H9 (cell line): ENCODE results near the gene HLF. TPM values are rescaled to one million over a fixed set of nuclear protein-coding genes. Genes with fewer than 3 reads are reported as not detected.

Experiments
- DNase-seq: peaks from one replicate; pipeline ENCODE4 v3.0.0-alpha.2; 2017
- H2AFZ ChIP-seq: one replicate; pipeline ENCODE4 v1.6.1; 2013; ENCODE audit warnings: mild to moderate bottlenecking, low read length, control low read depth, moderate library complexity
- H2AK5ac ChIP-seq: 2 replicates; pipeline ENCODE4 v1.6.1; 2013; ENCODE audit warnings: low read length, control low read depth, mixed read lengths; ENCODE audit not compliant: insufficient read length
- H2BK120ac ChIP-seq: one replicate; pipeline ENCODE4 v1.6.1; 2013; ENCODE audit warnings: low read depth, mild to moderate bottlenecking, low read length, control low read depth, inconsistent platforms; ENCODE audit not compliant: poor library complexity, severe bottlenecking
- H2BK12ac ChIP-seq: 2 replicates; pipeline ENCODE4 v1.6.1; 2013; ENCODE audit warnings: low read length, control low read depth, mixed read lengths, low read depth; ENCODE audit not compliant: insufficient read length
- H2BK15ac ChIP-seq: 2 replicates; pipeline ENCODE4 v1.6.1; 2013; ENCODE audit warnings: low read depth, low read length, control low read depth
- H2BK20ac ChIP-seq: one replicate; pipeline ENCODE4 v1.6.1; 2013; ENCODE audit warnings: low read depth, mild to moderate bottlenecking, low read length, control low read depth, inconsistent platforms; ENCODE audit not compliant: poor library complexity, severe bottlenecking
- H2BK5ac ChIP-seq: 2 replicates; pipeline ENCODE4 v1.6.1; 2013; ENCODE audit warnings: low read length, control low read depth, mixed read lengths; ENCODE audit not compliant: insufficient read length
- H3K14ac ChIP-seq: 2 replicates; pipeline ENCODE4 v1.6.1; 2013; ENCODE audit warnings: low read length, control low read depth; ENCODE audit not compliant: insufficient read depth
- H3K18ac ChIP-seq: 2 replicates; pipeline ENCODE4 v1.6.1; 2013; ENCODE audit warnings: low read depth, mild to moderate bottlenecking, mixed read lengths, low read length, control low read depth; ENCODE audit not compliant: insufficient read length
- H3K23ac ChIP-seq: 2 replicates; pipeline ENCODE4 v1.6.1; 2013; ENCODE audit warnings: low read length, control low read depth, mixed read lengths, low read depth; ENCODE audit not compliant: insufficient read length
- H3K23me2 ChIP-seq: 2 replicates; pipeline ENCODE4 v1.6.1; 2013; ENCODE audit warnings: low read depth, mild to moderate bottlenecking, mixed read lengths, low read length, control low read depth; ENCODE audit not compliant: insufficient read length, poor library complexity, severe bottlenecking
- H3K27ac ChIP-seq: 2 replicates; pipeline ENCODE4 v1.5.1; 2013; ENCODE audit warnings: low read length, control low read depth, mixed read lengths, low read depth; ENCODE audit not compliant: insufficient read length
- H3K27me3 ChIP-seq: 2 replicates; pipeline ENCODE4 v1.6.1; 2013; ENCODE audit warnings: low read length, control low read depth, inconsistent platforms; ENCODE audit not compliant: insufficient read depth
- H3K4ac ChIP-seq: 2 replicates; pipeline ENCODE4 v1.6.1; 2013; ENCODE audit warnings: low read depth, mild to moderate bottlenecking, control low read depth, inconsistent platforms, low read length, moderate library complexity
- H3K4me1 ChIP-seq: 2 replicates; pipeline ENCODE4 v1.6.1; 2013; ENCODE audit warnings: low read length, control low read depth, inconsistent platforms; ENCODE audit not compliant: insufficient read depth
- H3K4me2 ChIP-seq: 2 replicates; pipeline ENCODE4 v1.6.1; 2013; ENCODE audit warnings: low read length, control low read depth, mixed read lengths; ENCODE audit not compliant: insufficient read length, insufficient read depth
- H3K56ac ChIP-seq: 2 replicates; pipeline ENCODE4 v1.6.1; 2013; ENCODE audit warnings: low read depth, mild to moderate bottlenecking, mixed read lengths, low read length, control low read depth; ENCODE audit not compliant: insufficient read length
- H3K79me1 ChIP-seq: 2 replicates; pipeline ENCODE4 v1.6.1; 2013; ENCODE audit warnings: low read depth, mild to moderate bottlenecking, moderate library complexity, low read length, control low read depth, inconsistent platforms; ENCODE audit not compliant: insufficient read depth, poor library complexity, severe bottlenecking
- H3K79me2 ChIP-seq: 2 replicates; pipeline ENCODE4 v1.6.1; 2013; ENCODE audit warnings: low read length, control low read depth, inconsistent platforms; ENCODE audit not compliant: insufficient read depth
- H3K9ac ChIP-seq: 2 replicates; pipeline ENCODE4 v1.6.1; 2013; ENCODE audit warnings: low read length, control low read depth, mixed read lengths; ENCODE audit not compliant: insufficient read length; ENCODE audit errors: extremely low read depth
- H3K9me3 ChIP-seq: one replicate; pipeline ENCODE4 v1.6.1; 2013; ENCODE audit warnings: low read depth, low read length, inconsistent platforms; ENCODE audit not compliant: control insufficient read depth
- H3T11ph ChIP-seq: one replicate; pipeline ENCODE4 v1.6.1; 2013; ENCODE audit warnings: mild to moderate bottlenecking, low read length, control low read depth, inconsistent platforms
- H4K20me1 ChIP-seq: one replicate; pipeline ENCODE4 v1.6.1; 2013; ENCODE audit not compliant: control insufficient read depth, insufficient read length, insufficient read depth
- H4K5ac ChIP-seq: 2 replicates; pipeline ENCODE4 v1.6.1; 2013; ENCODE audit warnings: low read depth, mild to moderate bottlenecking, mixed read lengths, low read length, control low read depth; ENCODE audit not compliant: insufficient read length
- H4K8ac ChIP-seq: replicated peaks from 2 replicates; pipeline ENCODE4 v1.6.1; 2013; ENCODE audit warnings: low read length, control low read depth, mixed read lengths, low read depth; ENCODE audit not compliant: insufficient read length
- H4K91ac ChIP-seq: 2 replicates; pipeline ENCODE4 v1.6.1; 2013; ENCODE audit warnings: low read depth, mild to moderate bottlenecking, moderate library complexity, mixed read lengths, low read length, control low read depth; ENCODE audit not compliant: insufficient read length
- H3K27ac Mint-ChIP-seq, 3 experiments: 2 replicates in 2 of 3; 3 replicates in 1 of 3; pipeline ENCODE4 v1.8.0; 2020 to 2021; ENCODE audit warnings: mixed read lengths in 3 of 3, mild to moderate bottlenecking in 1 of 3, moderate library complexity in 1 of 3
- H3K27me3 Mint-ChIP-seq: 2 replicates; pipeline ENCODE4 v1.8.0; 2021; ENCODE audit warnings: low read depth, mild to moderate bottlenecking, moderate library complexity, mixed read lengths
- H3K36me3 Mint-ChIP-seq, 3 experiments: 2 replicates in 2 of 3; 3 replicates in 1 of 3; pipeline ENCODE4 v1.8.0; 2020 to 2021; ENCODE audit warnings: low read depth in 3 of 3, mixed read lengths in 3 of 3; ENCODE audit not compliant: insufficient read depth in 1 of 3
- H3K4me1 Mint-ChIP-seq, 2 experiments: 2 replicates each; pipeline ENCODE4 v1.8.0; 2020; ENCODE audit warnings: mixed read lengths in 2 of 2
- H3K4me3 Mint-ChIP-seq, 2 experiments: 2 replicates in 1 of 2; 3 replicates in 1 of 2; pipeline ENCODE4 v1.8.0; 2020 to 2021; ENCODE audit warnings: mild to moderate bottlenecking in 2 of 2, mixed read lengths in 2 of 2, moderate library complexity in 1 of 2
- H3K9me3 Mint-ChIP-seq, 2 experiments: 2 replicates in 1 of 2; 3 replicates in 1 of 2; pipeline ENCODE4 v1.8.0; 2020; ENCODE audit warnings: mild to moderate bottlenecking in 2 of 2, mixed read lengths in 2 of 2, moderate library complexity in 1 of 2
- CTCF ChIP-seq: fragments of 200-600 bp; sonication (generic); conservative IDR thresholded peaks from 3 replicates; pipeline ENCODE4 v1.8.0; 2021; ENCODE audit warnings: antibody characterized with exemption, mild to moderate bottlenecking
- WGBS: extraction: QIAGEN DNeasy Blood & Tissue Kit; methylation state at CpG from one replicate; pipeline ENCODE4 v1.1.7; 2013; ENCODE audit warnings: missing lambda C conversion rate, low lambda C conversion rate, mixed read lengths; ENCODE audit not compliant: insufficient read length; ENCODE audit errors: extremely low coverage; 5-methylcytosine and 5-hydroxymethylcytosine counted together
- total RNA-seq: library from RNA; stranded (reverse); gene quantifications from 2 replicates; pipeline ENCODE4 v1.2.1, GENCODE V29; 2021

The HLF gene
- total RNA-seq, 1 experiment from 2014 or later = 0.17 TPM

DNA sequence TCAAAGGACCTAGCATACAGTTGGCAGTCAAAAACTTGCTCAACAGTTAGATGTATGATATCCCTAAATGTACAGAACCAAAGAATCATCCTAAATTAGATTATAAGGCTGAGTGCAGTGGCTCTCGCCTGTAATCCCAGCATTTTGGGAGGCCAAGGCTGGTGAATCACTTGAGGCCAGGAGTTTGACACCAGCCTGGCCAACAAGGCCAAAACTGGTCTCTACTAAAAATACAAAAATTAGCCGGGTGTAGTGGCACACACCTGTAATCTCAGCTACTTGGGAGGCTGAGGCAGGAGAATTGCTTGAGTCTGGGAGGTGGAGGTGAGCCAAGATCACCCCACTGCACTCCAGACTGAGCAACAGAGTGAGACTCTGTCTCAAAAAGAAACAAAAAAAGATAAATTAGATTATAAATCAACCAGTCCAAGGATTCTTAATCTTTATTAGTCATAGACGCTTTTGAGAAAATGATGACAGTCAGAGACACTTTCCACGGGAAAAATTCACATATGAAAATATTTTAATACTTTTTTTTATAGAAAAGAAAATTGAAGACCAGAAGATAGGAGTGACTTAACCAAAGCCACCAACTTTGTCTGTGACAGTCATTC is 79.2 kb downstream of the HLF start:
- H3K27me3 ChIP-seq = no peaks in the 10 kb centered on the region

More for the DNA sequence above, 79.2 kb downstream of the HLF start:
- Histone ChIP-seq H3K23ac (no peak overlapping the region), H3K14ac (no peak overlapping the region), H2BK20ac (no peak overlapping the region), H3T11ph (no peak overlapping the region), H3K27ac (no peak overlapping the region), H3K4me1 (no peaks in the 10 kb centered on the region), H3K23me2 (no peaks in the 10 kb centered on the region), H3K4me2 (no peak overlapping the region), H2BK12ac (no peak overlapping the region), H2BK5ac (no peak overlapping the region), H3K9me3 (no peaks in the 10 kb centered on the region), H3K79me1 (no peaks in the 10 kb centered on the region), H3K18ac (no peak overlapping the region), H4K8ac (no peak overlapping the region), H3K4ac (no peak overlapping the region), H2AFZ (no peak overlapping the region), H3K9ac (no peak overlapping the region), H4K5ac (no peak overlapping the region), H3K56ac (no peak overlapping the region), H4K20me1 (no peaks in the 10 kb centered on the region), H2BK120ac (no peak overlapping the region), H3K79me2 (no peaks in the 10 kb centered on the region), H2BK15ac (no peak overlapping the region), H4K91ac (no peak overlapping the region), H2AK5ac (no peak overlapping the region)
- H3K27ac Mint-ChIP-seq = no peak overlapping the region
- peaks cover 2% of the 10 kb centered on the region in 2 experiments for H3K4me1 Mint-ChIP-seq
- DNase-seq = no peak
- no CpG with 5 or more reads among the region's 4 CpGs for WGBS
- TF ChIP-seq CTCF = no peak
- peaks cover 3% of the 10 kb centered on the region; the same call in 1 of the 2 replicates for H3K27me3 Mint-ChIP-seq
- H3K36me3 Mint-ChIP-seq = peaks cover 0 to 9% (median 4%) of the 10 kb centered on the region in 3 experiments
- peaks cover 7 to 8% of the 10 kb centered on the region in 2 experiments; a peak in 4 of 5 replicates for H3K9me3 Mint-ChIP-seq
- H3K4me3 Mint-ChIP-seq = no peak overlapping the region
